Gastroesophageal sphincter (tissue), 3 donors: Measurements from ENCODE around the gene TLCD1.

Experiments used
- CTCF ChIP-seq, 4 experiments: fragments of 200-600 bp in 2 of 4; fragments of 450-650 bp in 2 of 4; sonication (generic) in 1 of 4; IDR thresholded peaks; one replicate each; pipeline ENCODE4 v1.5.1; 2017 to 2019; ENCODE audit warnings: antibody characterized with exemption in 4 of 4, mild to moderate bottlenecking in 2 of 4, moderate library complexity in 2 of 4
- EP300 ChIP-seq: sonication (generic); formaldehyde crosslinking; IDR thresholded peaks from one replicate; pipeline ENCODE4 v1.6.1; 2017; ENCODE audit warnings: antibody characterized with exemption, mild to moderate bottlenecking
- POLR2A ChIP-seq, 2 donors: fragments of 450-650 bp; IDR thresholded peaks; one replicate each; pipeline ENCODE4 v1.6.1; 2017; ENCODE audit warnings: antibody characterized with exemption in 2 of 2, mild to moderate bottlenecking in 2 of 2, moderate library complexity in 1 of 2
- POLR2AphosphoS5 ChIP-seq: sonication (generic); formaldehyde crosslinking; IDR thresholded peaks from one replicate; pipeline ENCODE4 v1.6.1; 2017; ENCODE audit warnings: antibody characterized with exemption

GRCh38 chr17:28773736-28774135 lies 47.7 kb upstream of the TLCD1 start:
- TF ChIP-seq CTCF (IDR thresholded peaks at IDR 0.05) (no peak), POLR2A (IDR thresholded peaks at IDR 0.05) (no peak), POLR2AphosphoS5 (no peak), EP300 (no peak)
